ENCODE results near the gene TRABD2B. TPM values are rescaled to one million over a fixed set of nuclear protein-coding genes. Genes with fewer than 3 reads are reported as not detected.

The TRABD2B gene
- total and polyA plus RNA-seq, 2 donors (not counting 3 experiments of a cell fraction or from before 2014, with no cell fraction given): not detected

DNA sequence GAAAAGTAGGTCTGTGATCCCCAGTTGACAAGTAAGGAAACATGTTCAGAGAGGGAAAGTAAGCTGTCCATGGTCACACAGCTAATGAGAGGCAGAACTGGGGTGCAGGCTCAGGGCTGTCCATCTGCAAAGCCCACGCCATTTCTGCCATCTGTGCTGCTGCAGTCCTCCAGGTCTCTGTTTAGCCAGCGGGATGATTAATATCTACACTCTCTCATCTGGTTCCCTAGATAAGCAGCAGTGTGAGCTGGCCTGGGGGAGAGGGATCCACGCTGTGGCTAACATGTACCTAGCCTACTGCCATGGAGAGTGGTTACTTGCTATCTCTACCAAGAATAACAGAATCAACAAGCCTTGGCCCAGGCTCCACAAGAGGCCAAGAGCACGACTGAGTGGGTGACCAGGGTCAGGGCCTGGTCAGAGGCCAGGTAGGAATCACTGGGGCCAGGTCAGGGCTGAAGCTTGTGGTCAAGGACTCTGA is 75.2 kb downstream of the TRABD2B start:
- Histone ChIP-seq H4K20me1 (replicated peaks; ENCODE audit: control insufficient read depth, extremely low read depth, insufficient read depth, low read length) (no peaks in the 10 kb centered on the region), H3K9me3 (replicated peaks; ENCODE audit: control insufficient read depth, insufficient read depth, low read length) (no peaks in the 10 kb centered on the region), H3K4me1 (ENCODE audit: control insufficient read depth, extremely low read depth, insufficient read depth, low read length) (peaks cover 11% of the 10 kb centered on the region), H3K9ac (replicated peaks; ENCODE audit: extremely low read depth, insufficient read depth, low read length) (no peak overlapping the region), H3K27ac (ENCODE audit: insufficient read depth, low read depth, low read length) (no peak overlapping the region), H3K4me3 (replicated peaks in 1 of 3; ENCODE audit: insufficient read depth in 1 of 3, low read depth in 1 of 3, low read length in 3 of 3) (no peak overlapping the region), H2AFZ (ENCODE audit: low read depth, low read length) (no peak overlapping the region), H3K79me2 (ENCODE audit: control insufficient read depth, insufficient read depth, low read length) (no peaks in the 10 kb centered on the region), H3K36me3 (ENCODE audit: control insufficient read depth in 2 of 2, extremely low read depth in 1 of 2, insufficient read depth in 2 of 2, low read length in 2 of 2) (no peaks in the 10 kb centered on the region), H3K4me2 (ENCODE audit: insufficient read depth, low read length) (no peak overlapping the region), H3K27me3 (ENCODE audit: control insufficient read depth in 2 of 2, insufficient read depth in 2 of 2, low read length in 2 of 2) (peaks cover 2 to 9% of the 10 kb centered on the region in 2 experiments), H3K9me1 (replicated peaks; ENCODE audit: control insufficient read depth, extremely low read depth, insufficient read depth, low read length) (no peaks in the 10 kb centered on the region)
- ChIA-PET CTCF (no interaction called here), POLR2A (no interaction called here)
- BruUV-seq (replicated peaks): no TSS peak
- TF ChIP-seq, protein P1, sequence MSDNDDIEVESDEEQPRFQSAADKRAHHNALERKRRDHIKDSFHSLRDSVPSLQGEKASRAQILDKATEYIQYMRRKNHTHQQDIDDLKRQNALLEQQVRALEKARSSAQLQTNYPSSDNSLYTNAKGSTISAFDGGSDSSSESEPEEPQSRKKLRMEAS (IDR thresholded peaks at IDR 0.05; ENCODE audit: insufficient read depth, insufficient read length): no peak
- TF ChIP-seq GATA2 (IDR thresholded peaks at IDR 0.05; ENCODE audit: insufficient read depth, insufficient read length, low read depth, low read length) (no peak), MYC (IDR thresholded peaks at IDR 0.05; ENCODE audit: low read depth, low read length) (no peak), POLR2AphosphoS5 (IDR thresholded peaks at IDR 0.05; ENCODE audit: insufficient read depth, low read depth, low read length) (no peak), JUN (IDR thresholded peaks at IDR 0.05; ENCODE audit: borderline replicate concordance, insufficient read depth, insufficient read length, low read depth) (no peak), FOS (IDR thresholded peaks at IDR 0.05; ENCODE audit: borderline replicate concordance, insufficient read depth, low read length) (no peak), POLR2A (IDR thresholded peaks at IDR 0.05; ENCODE audit: low read depth, low read length) (no peak), EZH2 (IDR thresholded peaks at IDR 0.05; ENCODE audit: borderline replicate concordance, low read depth, low read length, severe bottlenecking) (no peak)
- TF ChIP-seq, protein P2, sequence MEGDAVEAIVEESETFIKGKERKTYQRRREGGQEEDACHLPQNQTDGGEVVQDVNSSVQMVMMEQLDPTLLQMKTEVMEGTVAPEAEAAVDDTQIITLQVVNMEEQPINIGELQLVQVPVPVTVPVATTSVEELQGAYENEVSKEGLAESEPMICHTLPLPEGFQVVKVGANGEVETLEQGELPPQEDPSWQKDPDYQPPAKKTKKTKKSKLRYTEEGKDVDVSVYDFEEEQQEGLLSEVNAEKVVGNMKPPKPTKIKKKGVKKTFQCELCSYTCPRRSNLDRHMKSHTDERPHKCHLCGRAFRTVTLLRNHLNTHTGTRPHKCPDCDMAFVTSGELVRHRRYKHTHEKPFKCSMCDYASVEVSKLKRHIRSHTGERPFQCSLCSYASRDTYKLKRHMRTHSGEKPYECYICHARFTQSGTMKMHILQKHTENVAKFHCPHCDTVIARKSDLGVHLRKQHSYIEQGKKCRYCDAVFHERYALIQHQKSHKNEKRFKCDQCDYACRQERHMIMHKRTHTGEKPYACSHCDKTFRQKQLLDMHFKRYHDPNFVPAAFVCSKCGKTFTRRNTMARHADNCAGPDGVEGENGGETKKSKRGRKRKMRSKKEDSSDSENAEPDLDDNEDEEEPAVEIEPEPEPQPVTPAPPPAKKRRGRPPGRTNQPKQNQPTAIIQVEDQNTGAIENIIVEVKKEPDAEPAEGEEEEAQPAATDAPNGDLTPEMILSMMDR (IDR thresholded peaks at IDR 0.05; ENCODE audit: extremely low read depth in 1 of 2, insufficient read depth in 1 of 2, low read depth in 1 of 2, low read length in 2 of 2): no peak
- dilution Hi-C loops (cut with MboI; ENCODE audit: extremely low pct_ligation_motif_present, low sequenced_read_pairs) (no loop called here), intact Hi-C loops (cut with micrococcal nuclease) (no loop called here)
- no peak for DNase-seq (ENCODE audit: low read depth, low spot score)
- FAIRE-seq: no peak
